GM12878 (cell line): Measurements from ENCODE around the gene FAM25A. TPM values are rescaled to one million over a fixed set of nuclear protein-coding genes. Genes with fewer than 3 reads are reported as not detected.
"Not testable (repeated sequence)": the region's sequence is repeated elsewhere in the genome, so short reads cannot be mapped to it uniquely, and the experiment has no call there.

Source experiments
- ATAC-seq: fragments of 200-7000 bp; cut with Tn5 transposase; 3 replicates; pipeline ENCODE4 v1.9.1; 2020; ENCODE audit warnings: mild to moderate bottlenecking, moderate library complexity
- BruUV-seq: library from RNA; stranded (reverse); fragments of 400-500 nt; replicated peaks from 2 replicates; lab custom pipeline; 2021; lab: Mats Ljungman, UMichigan
- CTCF ChIA-PET: fragments of 300-600 bp; sonication (Branson Sonifier 250); formaldehyde crosslinking; extraction: SDS; loops from one replicate; lab custom pipeline; 2021; ENCODE audit warnings: inconsistent platforms; lab: Yijun Ruan, JAX
- POLR2A ChIA-PET: fragments of 350-600 bp; formaldehyde crosslinking; extraction: SDS; loops from one replicate; lab custom pipeline; 2021; ENCODE audit warnings: inconsistent platforms; lab: Charles Lee
- RAD21 ChIA-PET: fragments of 300-600 bp; sonication (Branson Sonifier 250); formaldehyde crosslinking; loops from one replicate; lab custom pipeline; 2023; ENCODE audit warnings: antibody characterized with exemption; ENCODE audit not compliant: unreplicated experiment; lab: Charles Lee
- SMC1A ChIA-PET: fragments of 300-600 bp; sonication (Branson Sonifier 250); formaldehyde crosslinking; loops from one replicate; lab custom pipeline; 2023; ENCODE audit not compliant: unreplicated experiment, uncharacterized antibody; lab: Charles Lee
- DNase-seq: peaks from one replicate; pipeline ENCODE4 v3.0.0-alpha.2; 2011; ENCODE audit warnings: low read depth, low spot score
- FAIRE-seq: peaks from 3 replicates; lab custom pipeline; 2011; peaks lifted over from hg19 to GRCh38; lab: Jason Lieb, UNC
- H2AFZ ChIP-seq: 2 replicates; pipeline ENCODE4 v1.6.0; 2011; ENCODE audit warnings: low read depth, low read length, control low read depth; ENCODE audit not compliant: control insufficient read depth
- H3K27ac ChIP-seq: 2 replicates; pipeline ENCODE4 v1.5.1; 2011; ENCODE audit warnings: control low read depth; ENCODE audit not compliant: control insufficient read depth, insufficient read depth
- H3K27me3 ChIP-seq, 2 experiments: replicated peaks in 1 of 2; 2 replicates each; pipeline versions ENCODE4 v1.6.0 to v1.6.1; 2011; ENCODE audit warnings: low read length in 1 of 2; ENCODE audit not compliant: control insufficient read depth in 2 of 2, insufficient read depth in 2 of 2
- H3K36me3 ChIP-seq, 2 experiments: 2 replicates each; pipeline ENCODE4 v1.5.1; 2011; ENCODE audit warnings: low read length in 1 of 2; ENCODE audit not compliant: control insufficient read depth in 2 of 2, insufficient read depth in 2 of 2
- H3K4me1 ChIP-seq: 2 replicates; pipeline ENCODE4 v1.6.1; 2011; ENCODE audit warnings: mild to moderate bottlenecking, low read length, moderate library complexity, mixed read lengths; ENCODE audit not compliant: control insufficient read depth, insufficient read depth
- H3K4me2 ChIP-seq: 2 replicates; pipeline ENCODE4 v1.6.0; 2011; ENCODE audit warnings: control low read depth; ENCODE audit not compliant: control insufficient read depth, insufficient read depth
- H3K4me3 ChIP-seq: fragments of 200-600 bp; sonication (generic); 2 replicates; pipeline ENCODE4 v1.5.1; 2016
- H3K79me2 ChIP-seq: 2 replicates; pipeline ENCODE4 v1.6.0; 2011; ENCODE audit warnings: low read length; ENCODE audit not compliant: control insufficient read depth, insufficient read depth
- H3K9ac ChIP-seq: 2 replicates; pipeline ENCODE4 v1.8.0; 2011; ENCODE audit warnings: low read length, control low read depth, mixed read lengths; ENCODE audit not compliant: control insufficient read depth, insufficient read depth
- H3K9me3 ChIP-seq: replicated peaks from 3 replicates; pipeline ENCODE4 v1.5.1; 2011; ENCODE audit warnings: mild to moderate bottlenecking, low read length; ENCODE audit not compliant: control insufficient read depth, insufficient read depth
- H4K20me1 ChIP-seq: 2 replicates; pipeline ENCODE4 v1.6.0; 2011; ENCODE audit not compliant: control insufficient read depth, insufficient read depth
- HDAC6 ChIP-seq: fragments of 200-600 bp; sonication (generic); IDR thresholded peaks from one replicate; pipeline ENCODE4 v1.8.0; 2017; ENCODE audit warnings: antibody characterized with exemption; ENCODE audit not compliant: unreplicated experiment
- JUND ChIP-seq: IDR thresholded peaks from 2 replicates; pipeline ENCODE4 v1.6.1; 2012; ENCODE audit warnings: low read depth, mild to moderate bottlenecking, low read length, improper control_type of control experiment, moderate library complexity
- MEF2B ChIP-seq: fragments of 450-650 bp; IDR thresholded peaks from 2 replicates; pipeline ENCODE4 v1.6.1; 2018; ENCODE audit warnings: mild to moderate bottlenecking, moderate library complexity; ENCODE audit not compliant: partially characterized antibody, poor library complexity, severe bottlenecking
- MYC ChIP-seq: IDR thresholded peaks from 2 replicates; pipeline ENCODE4 v1.6.1; 2011; ENCODE audit warnings: mild to moderate bottlenecking, low read length, moderate library complexity, inconsistent platforms; ENCODE audit not compliant: insufficient read depth, insufficient replicate concordance, insufficient read length, severe bottlenecking
- NR2C1 ChIP-seq: fragments of 450-650 bp; IDR thresholded peaks from 2 replicates; pipeline ENCODE4 v1.6.1; 2017; ENCODE audit warnings: antibody characterized with exemption, mild to moderate bottlenecking, moderate library complexity
- PAX8 ChIP-seq: fragments of 450-650 bp; IDR thresholded peaks from 2 replicates; pipeline ENCODE4 v1.6.1; 2017; ENCODE audit warnings: mild to moderate bottlenecking, moderate library complexity
- RAD51 ChIP-seq: fragments of 450-650 bp; IDR thresholded peaks from 2 replicates; pipeline ENCODE4 v1.6.1; 2016; ENCODE audit warnings: moderate library complexity, mild to moderate bottlenecking, inconsistent platforms
- SIX5 ChIP-seq: IDR thresholded peaks from 2 replicates; pipeline ENCODE4 v1.6.1; 2011; ENCODE audit warnings: mild to moderate bottlenecking, low read depth, low read length, moderate library complexity; ENCODE audit not compliant: severe bottlenecking
- SMAD5 ChIP-seq: IDR thresholded peaks from 2 replicates; pipeline ENCODE4 v1.6.1; 2016; ENCODE audit warnings: antibody characterized with exemption, low read depth
- WGBS: methylation state at CpG from one replicate; pipeline ENCODE4 v1.1.6; 2016; ENCODE audit warnings: low lambda C conversion rate; ENCODE audit not compliant: insufficient replicate concordance, insufficient coverage; ENCODE audit errors: missing lambda C conversion rate; 5-methylcytosine and 5-hydroxymethylcytosine counted together
- in situ Hi-C: fragments of 300-500 bp; cut with MboI; formaldehyde crosslinking; loops from 9 replicates; pipeline ENCODE4 v1.14.3; 2018; ENCODE audit warnings: mixed read lengths
- intact Hi-C: fragments of 100-400 bp; cut with micrococcal nuclease; formaldehyde crosslinking; loops from one replicate; pipeline ENCODE4 v1.14.2; 2022; ENCODE audit not compliant: unreplicated experiment
- polyA plus RNA-seq, 11 experiments: library from polyadenylated mRNA; depleted of rRNA in 4 of 11; unstranded in 6 of 11; stranded (reverse) in 5 of 11; fragments of >200 nt; fragmentation: Nextera tagmentation in 4 of 11; fragmentation: Illumina TruSeq in 1 of 11; extraction: Ambion mirVana in 4 of 11; extraction: Trizol in 1 of 11; gene quantifications; 1 replicate in 1 of 11; 2 replicates in 10 of 11; pipeline versions ENCODE4 v1.2.1 to v1.2.3, GENCODE V29; 2011 to 2016; ENCODE audit warnings: inconsistent platforms in 2 of 11, missing spikeins in 2 of 11, low read depth in 1 of 11
- total RNA-seq, 4 experiments: library from RNA; depleted of rRNA in 3 of 4; stranded (reverse); fragments of >200 nt in 3 of 4; fragmentation: Illumina TruSeq in 1 of 4; extraction: Trizol in 1 of 4; gene quantifications; 2 replicates each; pipeline versions ENCODE4 v1.2.1 to v1.2.3, GENCODE V29; 2013 to 2021
- TF ChIP-seq, protein P1 (sequence below): IDR thresholded peaks from 2 replicates; pipeline ENCODE4 v1.6.1; 2011; ENCODE audit warnings: borderline replicate concordance, low read depth, mild to moderate bottlenecking, moderate library complexity, low read length; ENCODE audit not compliant: insufficient read depth, poor library complexity, severe bottlenecking

Gene FAM25A
- total and polyA plus RNA-seq, 10 of the 15 experiments (the other 5 are each of a cell fraction or from before 2014, with no cell fraction given): not detected

DNA sequence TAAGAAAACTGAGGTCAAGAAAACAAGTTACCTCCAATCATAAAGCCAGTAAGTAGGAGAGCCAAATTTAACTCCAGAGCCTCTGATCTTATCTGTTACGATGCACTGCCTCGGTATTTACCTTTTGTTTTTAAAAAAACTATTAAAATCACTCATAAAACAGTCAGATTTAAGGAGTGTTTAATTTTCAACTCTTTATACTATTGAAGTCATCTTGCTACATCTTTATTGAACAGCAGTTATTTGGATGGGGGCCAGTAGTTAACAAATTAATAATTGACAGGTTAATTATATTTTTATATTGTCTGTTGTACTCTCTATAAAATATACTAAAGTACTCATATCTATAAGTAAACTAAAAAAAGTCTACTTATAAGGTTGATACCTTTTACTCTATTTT is 27.2 kb upstream of the FAM25A start:
- Histone ChIP-seq H3K4me3 (no peak overlapping the region), H3K4me2 (no peak overlapping the region), H4K20me1 (no peaks in the 10 kb centered on the region), H3K27ac (no peak overlapping the region), H3K36me3 (no peaks in the 10 kb centered on the region), H3K9me3 (no peaks in the 10 kb centered on the region), H2AFZ (no peak overlapping the region), H3K4me1 (no peaks in the 10 kb centered on the region), H3K27me3 (peaks cover 0 to 2% of the 10 kb centered on the region in 2 experiments; a peak in 1 of 4 replicates), H3K79me2 (no peaks in the 10 kb centered on the region), H3K9ac (no peak overlapping the region)
- no peak for ATAC-seq
- DNase-seq: no peak
- intact Hi-C loops (no loop called here), in situ Hi-C loops (no loop called here)
- ChIA-PET RAD21 (no interaction called here), CTCF (no interaction called here), SMC1A (no interaction called here), POLR2A (no interaction called here)
- no peak for FAIRE-seq
- TF ChIP-seq RAD51: no peak
- TF ChIP-seq MYC: no peak
- TF ChIP-seq SMAD5: no peak
- no peak for TF ChIP-seq PAX8
- TF ChIP-seq, protein P1, sequence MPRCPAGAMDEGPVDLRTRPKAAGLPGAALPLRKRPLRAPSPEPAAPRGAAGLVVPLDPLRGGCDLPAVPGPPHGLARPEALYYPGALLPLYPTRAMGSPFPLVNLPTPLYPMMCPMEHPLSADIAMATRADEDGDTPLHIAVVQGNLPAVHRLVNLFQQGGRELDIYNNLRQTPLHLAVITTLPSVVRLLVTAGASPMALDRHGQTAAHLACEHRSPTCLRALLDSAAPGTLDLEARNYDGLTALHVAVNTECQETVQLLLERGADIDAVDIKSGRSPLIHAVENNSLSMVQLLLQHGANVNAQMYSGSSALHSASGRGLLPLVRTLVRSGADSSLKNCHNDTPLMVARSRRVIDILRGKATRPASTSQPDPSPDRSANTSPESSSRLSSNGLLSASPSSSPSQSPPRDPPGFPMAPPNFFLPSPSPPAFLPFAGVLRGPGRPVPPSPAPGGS: no peak
- TF ChIP-seq HDAC6: no peak
- TF ChIP-seq JUND: no peak
- TF ChIP-seq SIX5: no peak
- TF ChIP-seq NR2C1: no peak
- TF ChIP-seq MEF2B: no peak
- 55% methylated on average over 2 of the region's 2 CpGs for WGBS
- BruUV-seq: no TSS peak

DNA sequence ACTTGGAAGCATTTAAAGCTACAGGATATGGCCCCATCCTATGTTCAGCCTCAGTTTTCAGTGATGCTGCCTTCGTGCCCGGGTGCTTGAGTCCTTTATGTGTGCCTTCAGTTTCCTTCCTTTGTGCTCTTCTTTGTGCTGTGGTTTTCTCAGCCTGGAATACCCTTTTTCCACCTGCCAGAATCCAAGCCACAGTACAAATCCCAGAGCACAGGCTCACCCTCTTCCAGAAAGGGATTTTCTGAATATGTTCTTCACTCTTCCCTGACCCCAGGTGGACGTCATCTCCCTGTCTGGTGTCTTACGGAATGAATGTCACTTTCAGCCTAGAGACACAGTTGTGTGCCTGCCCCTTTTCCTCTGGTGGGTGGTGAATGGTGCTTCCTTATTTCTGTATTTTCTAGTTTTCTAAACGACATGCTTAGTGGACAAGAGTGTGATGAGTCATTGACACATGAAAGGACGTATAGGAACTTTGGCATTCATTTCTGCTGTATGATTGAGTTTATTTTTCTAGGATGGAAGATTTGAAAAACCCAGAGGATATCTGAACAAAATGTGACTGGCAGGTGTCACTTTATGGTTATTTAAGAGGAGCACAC is 20.2 kb upstream of the FAM25A start:
- POLR2A ChIA-PET: interaction anchor here (0.6 kb wide), 1 partner anchor 134 kb away, joined by 3 read pairs; no protein-coding TSS in a partner anchor
- CTCF ChIA-PET, DNase-seq, H3K79me2 ChIP-seq, in situ Hi-C loops, BruUV-seq, SMC1A ChIA-PET, H3K4me2 ChIP-seq, H3K4me1 ChIP-seq, ATAC-seq, FAIRE-seq, RAD21 ChIA-PET, intact Hi-C loops, H3K27me3 ChIP-seq, H3K27ac ChIP-seq, H3K9ac ChIP-seq, H3K36me3 ChIP-seq, H4K20me1 ChIP-seq, H2AFZ ChIP-seq, H3K4me3 ChIP-seq, H3K9me3 ChIP-seq: not testable (repeated sequence)
- WGBS: 25% methylated on average over 6 of the region's 6 CpGs
